ENCODE measurements around the gene ACSM2A. TPM values are rescaled to one million over a fixed set of nuclear protein-coding genes. Genes with fewer than 3 reads are reported as not detected.

The ACSM2A gene, protein sequence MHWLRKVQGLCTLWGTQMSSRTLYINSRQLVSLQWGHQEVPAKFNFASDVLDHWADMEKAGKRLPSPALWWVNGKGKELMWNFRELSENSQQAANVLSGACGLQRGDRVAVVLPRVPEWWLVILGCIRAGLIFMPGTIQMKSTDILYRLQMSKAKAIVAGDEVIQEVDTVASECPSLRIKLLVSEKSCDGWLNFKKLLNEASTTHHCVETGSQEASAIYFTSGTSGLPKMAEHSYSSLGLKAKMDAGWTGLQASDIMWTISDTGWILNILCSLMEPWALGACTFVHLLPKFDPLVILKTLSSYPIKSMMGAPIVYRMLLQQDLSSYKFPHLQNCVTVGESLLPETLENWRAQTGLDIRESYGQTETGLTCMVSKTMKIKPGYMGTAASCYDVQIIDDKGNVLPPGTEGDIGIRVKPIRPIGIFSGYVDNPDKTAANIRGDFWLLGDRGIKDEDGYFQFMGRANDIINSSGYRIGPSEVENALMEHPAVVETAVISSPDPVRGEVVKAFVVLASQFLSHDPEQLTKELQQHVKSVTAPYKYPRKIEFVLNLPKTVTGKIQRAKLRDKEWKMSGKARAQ
- total RNA-seq, result 0.10 TPM in 1 of 2 replicates, not detected in the other

DNA sequence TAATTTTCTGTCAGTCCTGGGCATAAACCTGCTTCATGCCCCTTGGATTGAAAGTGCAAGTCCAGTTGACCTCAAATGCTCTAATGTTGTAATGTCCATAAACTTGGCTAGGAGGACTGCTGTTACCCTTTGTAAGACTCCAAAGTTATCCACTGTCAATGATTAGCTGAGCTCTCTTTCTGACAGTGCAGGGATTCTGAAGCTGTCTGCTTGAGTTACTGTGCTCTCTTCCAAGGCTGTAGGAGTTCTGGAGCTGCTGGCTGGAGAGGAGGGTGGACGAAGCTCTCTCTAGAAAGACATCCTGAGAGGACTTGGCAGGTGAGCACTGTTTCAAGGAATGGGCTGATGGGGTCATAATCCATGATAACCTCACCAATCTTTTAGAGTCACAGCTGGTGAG lies at the start of gene ACSM2A:
ACSM2A (plus strand) TSS at position 158 of the 400 bp plus-strand sequence. CDS start 8,594 bp downstream, outside the sequence.

DNA sequence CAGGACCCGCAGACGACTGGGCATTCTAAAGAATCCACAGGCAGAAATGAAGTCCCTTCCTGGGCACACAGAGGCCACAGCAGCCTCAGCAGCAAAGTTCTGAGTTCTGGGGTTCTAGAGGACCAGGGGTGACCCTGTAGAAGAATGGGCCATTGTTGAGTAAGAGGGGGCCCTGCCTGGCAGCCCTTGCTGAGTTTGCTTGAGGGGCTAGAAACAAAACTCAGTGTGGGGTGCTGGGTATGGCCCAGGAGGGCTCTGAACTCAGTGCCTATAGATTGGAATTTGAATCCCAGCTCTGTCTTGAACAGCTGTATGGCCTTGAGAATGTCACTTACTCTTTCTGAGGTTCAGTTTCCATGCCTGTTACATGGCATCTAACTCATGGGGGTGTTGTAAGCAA lies 46.7 kb upstream of the ACSM2A start, which contains the start of gene PDILT:
PDILT (minus strand) TSS at position 101 of the 400 bp plus-strand sequence. CDS start 5,437 bp downstream, outside the sequence.

DNA sequence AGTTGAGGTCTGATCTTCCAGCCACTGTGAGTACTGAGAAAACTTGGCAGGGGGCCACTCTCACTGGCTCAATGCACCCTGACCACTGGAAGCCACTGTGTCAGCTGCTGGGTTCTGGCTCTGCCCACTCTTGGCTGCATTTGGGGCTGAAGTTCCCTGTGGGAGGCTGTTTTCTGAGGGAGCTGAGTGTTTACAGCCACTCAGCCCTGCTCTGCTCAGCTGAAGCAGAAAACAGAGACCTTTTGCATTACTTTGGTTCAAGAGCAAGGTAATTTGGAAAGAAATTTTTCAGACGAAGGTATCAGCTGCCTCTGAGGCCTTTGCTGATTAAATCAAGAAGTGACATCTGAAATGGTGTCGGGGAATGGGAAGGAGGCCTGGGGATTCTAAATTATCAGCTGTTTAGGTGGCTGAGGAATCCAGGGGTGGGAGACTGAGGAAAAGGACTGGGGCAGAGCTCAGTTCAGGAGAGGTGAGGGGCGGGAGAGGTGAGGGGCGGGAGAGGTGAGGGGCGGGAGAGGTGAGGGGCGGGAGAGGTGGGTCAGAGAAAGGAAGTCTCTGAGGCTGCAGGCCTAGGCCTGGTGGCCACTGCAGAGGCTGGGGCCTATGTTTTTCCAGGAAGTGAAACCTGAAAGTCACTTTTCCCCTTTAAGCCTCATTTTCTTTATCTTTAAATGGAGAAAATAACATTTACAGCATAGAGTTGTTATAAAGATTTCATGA lies 41.8 kb upstream of the ACSM2A start, which contains the start of gene ACSM5:
ACSM5 (plus strand) TSS at position 137 of the 723 bp plus-strand sequence. CDS start 1,951 bp downstream, outside the sequence.

Other genes with a start within 250 kb of the ACSM2A start
- not detected in 2 replicates for gene GP2, start 124.0 kb upstream of the ACSM2A start, total RNA-seq
- not detected in 2 replicates for gene UMOD, start 98.8 kb upstream of the ACSM2A start, total RNA-seq
- 0.19 and 1.1 TPM in 2 replicates for gene PDILT, start 46.8 kb upstream of the ACSM2A start, total RNA-seq
- gene ACSM5, start 42.0 kb upstream of the ACSM2A start, total RNA-seq, result 43.3 and 49.9 TPM in 2 replicates
- not detected in 2 replicates for gene ACSM2B, start 124.8 kb downstream of the ACSM2A start, total RNA-seq
- 0.24 and 0.44 TPM in 2 replicates for gene ACSM1, start 246.2 kb downstream of the ACSM2A start, total RNA-seq